Posterior cingulate gyrus (tissue), 11 donors: ENCODE measurements around the gene CCS.
"Not testable (repeated sequence)": the region's sequence is repeated elsewhere in the genome, so short reads cannot be mapped to it uniquely, and the experiment has no call there.

Experiments
- DNase-seq, 10 donors: peaks; one replicate each; pipeline versions ENCODE4 v3.0.0 to v3.0.0-alpha.2; 2020 to 2021; ENCODE audit warnings: mixed read lengths in 3 of 10
- intact Hi-C: fragments of 100-400 bp; cut with DNase I; formaldehyde crosslinking; loops from one replicate; pipeline ENCODE4 v1.15.1; 2023

Gene CCS

GRCh38 chr11:66559866-66560676 lies 32.9 kb upstream of the CCS start:
- intact Hi-C loops = no loop called here
- no peak for DNase-seq

GRCh38 chr11:66561178-66561974 lies 31.6 kb upstream of the CCS start:
- intact Hi-C loops = no loop called here
- DNase-seq = no peak

- intact Hi-C loops = no loop called here
- DNase-seq = no peak
Measured at GRCh38 chr11:66561975-66562248, 31.1 kb upstream of the CCS start.

GRCh38 chr11:66562275-66562674 lies 30.7 kb upstream of the CCS start:
- DNase-seq = no peak
- intact Hi-C loops = no loop called here

GRCh38 chr11:66562907-66563583 lies 29.9 kb upstream of the CCS start:
- DNase-seq = no peak
- intact Hi-C loops = no loop called here

GRCh38 chr11:66563832-66564231 lies 29.2 kb upstream of the CCS start:
- intact Hi-C loops = no loop called here
- DNase-seq = no peak

GRCh38 chr11:66564538-66564937 lies 28.4 kb upstream of the CCS start:
- intact Hi-C loops = no loop called here
- no peak for DNase-seq

GRCh38 chr11:66564984-66565383 lies 28.0 kb upstream of the CCS start:
- DNase-seq = no peak
- intact Hi-C loops = no loop called here

GRCh38 chr11:66566221-66566620 lies 26.8 kb upstream of the CCS start:
- DNase-seq = no peak
- intact Hi-C loops = no loop called here

- DNase-seq = no peak
- intact Hi-C loops = no loop called here
Measured at GRCh38 chr11:66567787-66568123, 25.2 kb upstream of the CCS start.

GRCh38 chr11:66568124-66568916 lies 24.7 kb upstream of the CCS start, which contains the start of gene CTSF:
CTSF (minus strand) TSS chr11:66568606; CDS start chr11:66568486, 120 bp downstream.
- intact Hi-C loops = no loop called here
- DNase-seq = peak; percentile 91 to 99 (median 96)

GRCh38 chr11:66569076-66569475 lies 23.9 kb upstream of the CCS start:
- intact Hi-C loops = no loop called here
- DNase-seq = no peak

- intact Hi-C loops = loop anchor here (10.0 kb wide), 1 partner anchor 275 kb away; the partner anchor contains the start of gene RCE1
- no peak for DNase-seq
Measured at GRCh38 chr11:66570079-66570849, 22.7 kb upstream of the CCS start.

- intact Hi-C loops = loop anchor here (10.0 kb wide), 1 partner anchor 274 kb away; the partner anchor contains the start of gene RCE1
- DNase-seq = no peak
Measured at GRCh38 chr11:66570850-66571180, 22.2 kb upstream of the CCS start.

- intact Hi-C loops = loop anchor here (2.0 to 10.0 kb wide), 2 partner anchors 100 to 266 kb away; partner anchors contain the start of gene RCE1
- DNase-seq = peak; percentile 62 to 96 (median 82)
Measured at GRCh38 chr11:66579017-66579606, 13.9 kb upstream of the CCS start.

- DNase-seq = no peak
- intact Hi-C loops = no loop called here
Measured at GRCh38 chr11:66580803-66581202, 12.2 kb upstream of the CCS start.

- intact Hi-C loops = no loop called here
- DNase-seq = no peak
Measured at GRCh38 chr11:66581261-66581660, 11.7 kb upstream of the CCS start.

- DNase-seq, intact Hi-C loops: not testable (repeated sequence)
Measured at GRCh38 chr11:66582565-66583147, 10.3 kb upstream of the CCS start.

GRCh38 chr11:66585447-66585846 lies 7.5 kb upstream of the CCS start:
- intact Hi-C loops, DNase-seq: not testable (repeated sequence)
